Dedifferentiated amniotic fluid mesenchymal stem cell (primary cell): ENCODE measurements around the gene SS18L1.

Experiments
- DNase-seq: peaks from one replicate; pipeline ENCODE4 v3.0.0-alpha.2; 2016; ENCODE audit errors: extremely low spot score

The SS18L1 gene

GRCh38 chr20:62155428-62156253 lies 12.1 kb downstream of the SS18L1 start:
- no peak for DNase-seq

DNA sequence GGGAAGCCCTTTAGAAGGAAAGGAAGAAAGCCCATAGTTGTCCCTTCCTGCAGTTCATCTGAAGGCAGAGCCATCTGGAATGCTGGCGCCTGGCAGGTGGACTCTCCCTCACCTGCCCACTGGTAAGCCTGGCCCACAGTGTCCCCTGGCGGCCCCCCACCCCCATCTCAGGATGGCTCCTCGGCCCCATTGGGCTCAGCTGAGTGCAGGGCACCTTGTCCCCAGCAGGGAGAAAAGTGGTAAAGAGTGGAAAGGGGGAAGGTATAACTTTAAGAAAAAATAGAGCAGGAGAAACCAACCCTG lies 12.6 kb downstream of the SS18L1 start:
- DNase-seq = no peak

DNA sequence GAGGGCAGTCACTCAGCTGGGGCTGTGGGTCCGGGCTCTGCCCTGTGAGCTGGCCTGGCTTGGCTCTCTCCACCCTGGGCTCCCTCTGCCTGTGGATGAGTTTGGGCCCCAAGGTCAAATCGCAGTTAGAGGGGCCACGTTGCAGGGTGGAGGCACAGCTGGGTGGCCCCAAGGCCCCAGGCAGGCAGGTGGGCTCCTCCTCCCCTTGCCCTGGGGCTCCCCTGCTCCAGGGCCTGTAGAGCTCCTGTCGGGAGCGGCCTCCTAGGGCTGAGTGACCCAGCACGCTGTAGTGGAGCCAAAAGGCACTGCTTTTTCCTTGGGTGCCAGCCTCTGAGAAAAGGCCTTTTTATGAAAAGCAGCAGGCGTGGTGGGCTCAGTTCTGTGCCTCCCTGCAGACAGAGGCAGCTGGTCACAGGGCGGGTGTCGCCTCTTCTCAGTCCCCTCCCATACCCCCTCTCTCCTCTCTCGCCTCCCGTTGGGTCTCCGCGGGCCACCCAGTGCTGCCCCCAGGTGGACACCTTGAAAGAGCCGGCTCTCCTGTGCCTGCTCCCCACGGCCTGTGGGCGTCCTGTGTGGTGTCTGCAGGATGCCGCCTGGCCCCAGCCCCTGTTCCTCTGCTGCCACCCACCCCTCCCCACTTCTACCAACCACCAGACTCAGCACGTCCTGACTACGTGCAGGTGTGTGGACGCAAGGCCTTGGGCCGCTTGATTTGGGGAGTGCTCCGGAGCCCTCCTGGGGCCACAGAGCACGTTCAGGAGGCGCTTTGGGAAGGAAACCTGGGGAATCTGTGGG lies 13.2 kb downstream of the SS18L1 start:
- no peak for DNase-seq

DNA sequence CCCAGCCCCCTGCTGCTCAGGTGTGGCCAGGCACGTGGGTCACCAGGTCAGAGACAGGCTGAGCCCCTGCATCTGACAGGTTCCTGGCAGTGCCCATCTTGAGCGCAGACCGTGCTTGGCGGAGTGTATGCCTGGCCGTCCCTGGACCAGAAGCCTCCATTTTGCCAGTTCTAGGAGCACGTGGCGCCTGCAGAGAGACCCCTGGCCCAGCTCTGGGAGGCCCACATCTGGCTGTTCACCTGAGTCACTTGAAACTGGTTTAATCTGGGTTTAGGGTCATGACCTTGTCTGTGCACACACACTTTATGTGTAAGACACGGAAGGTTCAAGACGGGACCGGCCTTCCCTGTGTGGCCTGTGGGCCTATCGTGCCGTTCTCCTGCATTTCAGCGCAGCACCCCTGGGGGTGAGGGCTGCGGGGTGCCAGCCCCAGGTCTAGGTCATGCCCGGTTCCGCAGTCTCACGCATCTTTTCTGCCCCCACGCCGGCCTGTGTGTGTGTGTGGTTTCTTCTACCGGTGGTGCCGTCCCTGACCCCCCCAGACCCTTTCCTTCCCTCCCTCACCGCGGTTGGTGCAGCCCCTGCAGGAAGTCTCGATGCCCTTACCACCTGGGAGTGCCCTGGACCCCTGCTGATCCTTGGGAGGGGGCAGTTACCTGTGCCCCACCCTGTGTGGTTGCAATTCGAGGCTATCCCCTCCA lies 14.0 kb downstream of the SS18L1 start:
- no peak for DNase-seq

DNA sequence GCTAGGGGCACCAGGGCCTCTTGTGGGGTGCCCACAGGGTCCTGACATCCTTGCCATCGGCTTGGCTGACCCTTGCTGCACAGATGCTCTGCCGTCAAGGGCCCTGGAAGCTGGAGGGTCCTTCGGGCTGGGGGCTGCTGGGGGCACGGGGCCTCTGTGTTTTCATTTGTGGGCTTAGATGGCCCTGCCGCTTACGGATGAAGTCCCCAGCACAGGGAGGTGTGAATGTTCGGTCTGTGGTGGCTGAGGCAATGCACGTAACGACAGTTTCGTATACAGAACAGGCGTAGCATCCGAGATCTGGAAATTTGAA lies 14.5 kb downstream of the SS18L1 start:
- DNase-seq = no peak

DNA sequence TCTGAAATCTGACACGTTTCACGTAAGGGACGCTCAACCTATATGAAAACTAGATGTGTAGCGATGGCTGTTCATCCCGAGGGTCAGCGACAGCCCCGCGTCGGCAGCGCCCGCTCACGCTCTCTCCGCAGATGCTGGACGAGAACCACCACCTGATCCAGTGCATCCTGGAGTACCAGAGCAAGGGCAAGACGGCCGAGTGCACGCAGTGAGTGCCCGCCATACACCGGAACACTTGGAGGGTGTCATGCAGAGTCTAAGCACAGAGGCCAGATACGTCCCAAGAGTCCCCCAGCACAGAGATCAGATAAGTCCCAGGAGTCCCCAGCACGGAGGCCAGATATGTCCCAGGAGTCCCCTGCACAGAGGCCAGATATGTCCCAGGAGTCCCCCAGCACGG lies 15.0 kb downstream of the SS18L1 start:
- DNase-seq = no peak

- no peak for DNase-seq
Observed at GRCh38 chr20:62159052-62159451, 15.5 kb downstream of the SS18L1 start.

- DNase-seq = no peak
Observed at GRCh38 chr20:62159839-62160238, 16.3 kb downstream of the SS18L1 start.

GRCh38 chr20:62160253-62160652 lies 16.7 kb downstream of the SS18L1 start:
- no peak for DNase-seq

- no peak for DNase-seq
Observed at GRCh38 chr20:62160876-62161275, 17.3 kb downstream of the SS18L1 start.

- DNase-seq = no peak
Observed at GRCh38 chr20:62161347-62161746, 17.8 kb downstream of the SS18L1 start.

DNA sequence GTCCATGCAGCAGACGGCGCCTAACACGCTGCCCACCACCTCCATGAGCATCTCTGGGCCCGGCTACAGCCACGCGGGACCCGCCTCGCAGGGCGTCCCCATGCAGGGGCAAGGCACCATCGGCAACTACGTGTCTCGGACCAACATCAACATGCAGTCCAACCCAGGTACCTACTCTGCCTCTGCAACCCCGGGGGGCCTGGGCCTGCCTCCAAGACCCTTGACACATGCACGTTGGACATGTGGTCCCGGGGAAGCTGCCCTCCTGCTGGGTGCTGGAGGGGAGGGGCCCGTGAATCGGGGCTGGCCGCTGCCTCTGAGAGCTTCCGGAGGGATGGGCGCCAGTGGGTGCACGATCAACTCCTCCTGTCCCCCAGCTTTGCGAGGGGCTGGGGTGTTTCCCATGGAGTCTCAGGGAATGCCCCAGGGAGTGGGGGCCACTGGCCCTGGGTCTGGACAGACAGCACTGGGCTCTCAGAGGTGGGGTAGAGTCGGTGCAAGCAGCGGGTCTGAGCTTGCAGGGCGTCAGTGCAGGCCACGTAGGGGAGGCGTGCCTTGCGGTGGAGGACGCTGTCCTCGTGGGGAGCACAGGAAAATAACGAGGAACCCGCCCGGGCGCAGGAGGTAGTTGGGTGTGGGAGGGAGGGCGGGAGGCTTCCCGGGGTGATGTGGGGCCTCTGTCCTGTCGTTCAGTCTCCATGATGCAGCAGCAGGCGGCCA lies 19.4 kb downstream of the SS18L1 start:
- no peak for DNase-seq

DNA sequence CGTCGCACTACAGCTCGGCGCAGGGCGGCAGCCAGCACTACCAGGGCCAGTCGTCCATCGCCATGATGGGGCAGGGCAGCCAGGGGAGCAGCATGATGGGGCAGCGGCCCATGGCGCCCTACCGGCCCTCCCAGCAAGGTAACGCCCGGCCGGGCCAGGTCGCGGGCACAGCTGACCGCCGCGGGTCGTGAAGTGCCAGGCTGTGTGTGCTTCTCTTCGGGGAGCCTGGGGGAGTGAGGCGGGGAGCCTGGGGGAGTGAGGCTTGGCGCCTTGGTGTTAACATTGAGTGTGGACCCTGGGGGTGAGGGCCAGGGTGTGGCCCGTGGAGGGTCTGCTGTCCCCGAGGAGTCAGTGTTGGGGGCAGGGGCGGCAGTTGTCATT lies 19.9 kb downstream of the SS18L1 start:
- DNase-seq = no peak

- no peak for DNase-seq
Observed at GRCh38 chr20:62163986-62164762, 20.6 kb downstream of the SS18L1 start.

- DNase-seq = no peak
Observed at GRCh38 chr20:62164879-62165761, 21.6 kb downstream of the SS18L1 start.

DNA sequence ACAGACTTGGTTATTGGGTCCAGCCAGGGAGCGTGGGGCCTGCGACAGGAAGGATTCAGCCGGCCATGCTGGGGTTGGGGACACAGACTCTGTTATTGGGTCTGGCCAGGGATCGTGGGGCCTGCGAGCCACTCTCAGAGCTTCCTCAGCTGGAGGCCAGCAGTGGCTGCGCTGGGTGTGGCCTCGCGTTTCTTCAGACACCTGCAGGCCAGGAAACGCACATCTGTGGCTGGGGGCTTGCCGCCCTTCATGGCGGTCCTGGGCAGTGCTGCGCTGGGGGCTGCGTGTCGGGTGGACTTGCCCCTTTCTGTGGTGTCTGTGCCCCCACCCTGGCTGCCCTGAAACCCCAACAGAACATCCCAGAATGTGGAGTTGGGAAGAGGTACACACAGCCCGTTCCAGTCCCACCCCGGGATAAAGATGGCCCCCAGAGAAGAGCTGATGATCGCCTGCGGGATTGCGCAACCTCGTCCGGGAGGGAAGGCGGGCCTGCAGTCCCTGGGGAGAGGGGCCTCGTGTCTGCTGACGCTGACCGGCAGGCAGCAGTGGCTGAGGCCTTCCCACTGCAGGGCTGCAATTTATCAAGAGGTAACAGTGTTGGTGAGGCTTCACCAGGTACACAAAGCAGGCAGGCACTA lies 22.3 kb downstream of the SS18L1 start:
- DNase-seq = no peak

DNA sequence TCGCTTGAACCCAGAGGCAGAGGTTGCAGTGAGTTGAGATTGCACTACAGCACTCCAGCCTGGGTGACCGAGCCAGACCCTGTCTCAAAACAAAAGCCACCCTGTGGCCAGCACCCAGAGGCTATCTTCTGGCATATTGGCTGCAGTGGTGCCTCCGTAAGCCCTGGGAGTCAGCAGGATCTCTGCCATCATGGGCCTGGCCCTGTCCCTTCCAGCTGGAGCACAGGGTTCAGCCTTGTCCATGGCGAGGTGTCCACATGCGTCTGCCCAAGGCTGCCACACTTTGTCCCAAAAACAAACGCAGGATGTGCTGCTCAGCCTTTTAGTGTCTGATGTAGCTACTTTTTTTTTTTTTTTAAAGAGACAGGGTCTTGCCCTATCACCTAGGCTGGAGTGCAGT lies 23.9 kb downstream of the SS18L1 start:
- DNase-seq = no peak

DNA sequence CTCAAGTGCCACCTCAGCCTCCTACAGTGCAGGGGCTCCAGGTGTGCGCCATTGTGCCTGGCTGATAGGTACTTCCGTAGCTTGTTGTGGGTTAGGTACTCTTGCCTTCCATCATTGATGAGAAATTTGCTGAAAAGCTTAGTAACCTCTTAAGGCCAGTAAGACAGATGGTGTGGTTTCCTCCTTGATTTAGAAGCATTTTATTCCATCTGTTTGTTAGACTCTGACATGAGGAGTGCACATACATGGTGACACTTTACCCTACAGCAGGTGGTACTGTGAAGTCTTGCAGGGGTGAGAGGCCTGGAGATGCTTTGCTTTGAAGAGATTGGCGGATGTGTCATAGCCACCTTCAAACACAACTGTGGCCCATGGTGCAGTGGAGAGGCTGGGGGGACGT lies 24.5 kb downstream of the SS18L1 start:
- DNase-seq = no peak

DNA sequence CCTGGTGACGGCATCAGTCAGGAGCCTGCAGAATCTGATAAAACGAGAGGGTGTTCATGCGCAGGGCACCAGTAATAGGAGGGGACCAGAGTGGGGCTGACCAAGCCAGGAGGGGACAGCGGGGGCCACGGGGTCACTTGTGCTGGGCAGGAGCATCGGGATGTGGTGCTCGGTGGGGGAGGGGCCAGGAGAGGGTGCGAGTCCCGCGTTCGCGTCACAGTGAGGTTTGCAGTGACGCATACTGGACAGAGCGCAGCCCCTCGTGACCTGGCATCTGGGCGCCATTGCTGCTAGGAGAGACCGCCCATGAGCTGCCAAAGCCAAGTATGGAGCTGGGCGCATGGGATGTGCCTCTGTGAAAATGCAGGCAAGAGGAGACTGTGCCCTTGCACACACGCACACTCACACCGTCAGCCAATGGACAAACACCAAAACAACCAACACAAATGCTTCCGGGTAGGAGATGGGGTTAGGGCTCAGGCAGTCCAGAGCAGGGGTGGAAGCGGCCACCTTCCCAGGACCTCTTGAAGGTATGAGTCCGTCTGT lies 25.4 kb downstream of the SS18L1 start:
- DNase-seq = no peak

- DNase-seq = no peak
Observed at GRCh38 chr20:62170536-62170935, 27.0 kb downstream of the SS18L1 start.
